PC-3 (cell line): ENCODE data around the gene SOAT1. TPM values are rescaled to one million over a fixed set of nuclear protein-coding genes. Genes with fewer than 3 reads are reported as not detected.

Source experiments
- ATAC-seq: fragments of 200-7000 bp; cut with Tn5 transposase; 2 replicates; pipeline ENCODE4 v1.9.1; 2020; ENCODE audit warnings: mild to moderate bottlenecking, moderate library complexity
- BruUV-seq: library from RNA; stranded (reverse); fragments of 400-500 nt; replicated peaks from 2 replicates; lab custom pipeline; 2021; lab: Mats Ljungman, UMichigan
- CTCF ChIA-PET: fragments of 300-600 bp; sonication (Branson Sonifier 250); formaldehyde crosslinking; loops from one replicate; lab custom pipeline; 2022; ENCODE audit warnings: antibody characterized with exemption; lab: Charles Lee
- POLR2A ChIA-PET: fragments of 300-600 bp; sonication (Branson Sonifier 250); formaldehyde crosslinking; loops from one replicate; lab custom pipeline; 2022; ENCODE audit warnings: antibody characterized with exemption; ENCODE audit not compliant: unreplicated experiment; lab: Charles Lee
- DNase-seq: peaks from one replicate; pipeline ENCODE4 v3.0.0-alpha.2; 2015
- H2AFZ ChIP-seq: fragments of 300-600 bp; sonication (generic); 2 replicates; pipeline ENCODE4 v1.6.0; 2016; ENCODE audit warnings: antibody characterized with exemption, low read length
- H3F3A ChIP-seq: fragments of 300-600 bp; sonication (generic); one replicate; pipeline ENCODE4 v1.6.0; 2017; ENCODE audit warnings: antibody characterized with exemption, low read length, control low read depth, mild to moderate bottlenecking; ENCODE audit not compliant: unreplicated experiment
- H3K27ac ChIP-seq: fragments of 300-600 bp; sonication (generic); 2 replicates; pipeline ENCODE4 v1.5.1; 2016; ENCODE audit warnings: mild to moderate bottlenecking, low read length
- H3K27me3 ChIP-seq: fragments of 300-600 bp; sonication (generic); 2 replicates; pipeline ENCODE4 v1.6.1; 2016; ENCODE audit warnings: low read length, mixed read lengths
- H3K36me3 ChIP-seq: fragments of 300-600 bp; sonication (generic); 2 replicates; pipeline ENCODE4 v1.6.1; 2016; ENCODE audit warnings: low read depth, mixed run types, low read length, mixed read lengths
- H3K4me1 ChIP-seq: fragments of 300-600 bp; sonication (generic); 2 replicates; pipeline ENCODE4 v1.5.1; 2016; ENCODE audit warnings: low read length; ENCODE audit not compliant: insufficient read depth
- H3K4me2 ChIP-seq: fragments of 300-600 bp; sonication (generic); 2 replicates; pipeline ENCODE4 v1.6.0; 2016; ENCODE audit warnings: low read length
- H3K4me3 ChIP-seq: fragments of 300-600 bp; sonication (generic); 2 replicates; pipeline ENCODE4 v1.5.1; 2016; ENCODE audit warnings: mild to moderate bottlenecking, low read length, mixed read lengths
- H3K79me2 ChIP-seq: fragments of 300-600 bp; sonication (generic); 2 replicates; pipeline ENCODE4 v1.6.1; 2017; ENCODE audit warnings: low read length, mixed read lengths
- H3K9ac ChIP-seq: fragments of 300-600 bp; sonication (generic); 2 replicates; pipeline ENCODE4 v1.6.0; 2016; ENCODE audit warnings: mild to moderate bottlenecking, low read length
- H3K9me2 ChIP-seq: fragments of 300-600 bp; sonication (generic); replicated peaks from 2 replicates; pipeline ENCODE4 v1.6.1; 2016; ENCODE audit warnings: mixed run types, low read length, mixed read lengths
- H3K9me3 ChIP-seq: fragments of 300-600 bp; sonication (generic); 2 replicates; pipeline ENCODE4 v1.6.1; 2016; ENCODE audit warnings: low read length, mixed read lengths
- H4K20me1 ChIP-seq: fragments of 300-600 bp; sonication (generic); 2 replicates; pipeline ENCODE4 v1.6.1; 2016; ENCODE audit warnings: low read length, mixed read lengths
- CTCF ChIP-seq: fragments of 300-600 bp; sonication (generic); conservative IDR thresholded peaks from 2 replicates; pipeline ENCODE4 v1.5.1; 2017; ENCODE audit warnings: antibody characterized with exemption, low read depth, mild to moderate bottlenecking, low read length
- EZH2 ChIP-seq: fragments of 300-600 bp; sonication (generic); IDR thresholded peaks from one replicate; pipeline ENCODE4 v1.6.1; 2017; ENCODE audit warnings: antibody characterized with exemption, mild to moderate bottlenecking, low read length; ENCODE audit not compliant: unreplicated experiment
- EZH2phosphoT487 ChIP-seq: fragments of 300-600 bp; sonication (generic); IDR thresholded peaks from 2 replicates; pipeline ENCODE4 v1.6.1; 2018; ENCODE audit warnings: mild to moderate bottlenecking, antibody characterized with exemption, low read length, borderline replicate concordance
- intact Hi-C: fragments of 100-400 bp; cut with micrococcal nuclease; formaldehyde crosslinking; loops from 2 replicates; pipeline ENCODE4 v1.9.0; 2023
- total RNA-seq: library from RNA; depleted of rRNA; stranded (reverse); fragments of >200 nt; gene quantifications from 2 replicates; pipeline ENCODE4 v1.2.3, GENCODE V29; 2014

SOAT1 gene
- total RNA-seq, 1 experiment from 2014 or later = 10.5 TPM

GRCh38 chr1:179376223-179376622 lies 82.6 kb downstream of the SOAT1 start:
- no TSS peak for BruUV-seq
- no peak for ATAC-seq

GRCh38 chr1:179380299-179380698 lies 86.7 kb downstream of the SOAT1 start:
- no peaks in the 10 kb centered on the region for H3F3A ChIP-seq
- H3K9me3 ChIP-seq = no peaks in the 10 kb centered on the region
- no peak for ATAC-seq
- TF ChIP-seq EZH2phosphoT487 = no peak
- no peak for TF ChIP-seq EZH2
- no peak for TF ChIP-seq CTCF
- no peaks in the 10 kb centered on the region for H3K9me2 ChIP-seq
- H3K27ac ChIP-seq = no peak overlapping the region
- H3K9ac ChIP-seq = no peak overlapping the region
- no peaks in the 10 kb centered on the region for H3K79me2 ChIP-seq
- intact Hi-C loops = no loop called here
- no peak for DNase-seq
- H3K4me1 ChIP-seq = no peaks in the 10 kb centered on the region
- no peaks in the 10 kb centered on the region for H3K27me3 ChIP-seq
- H3K4me2 ChIP-seq = no peak overlapping the region
- no peaks in the 10 kb centered on the region for H3K36me3 ChIP-seq
- H4K20me1 ChIP-seq = no peaks in the 10 kb centered on the region
- BruUV-seq = no TSS peak
- POLR2A ChIA-PET = no interaction called here
- H3K4me3 ChIP-seq = no peak overlapping the region
- CTCF ChIA-PET = no interaction called here
- H2AFZ ChIP-seq = no peak overlapping the region

More at GRCh38 chr1:179376223-179376622, 82.6 kb downstream of the SOAT1 start:
- no peak overlapping the region for H3K27ac ChIP-seq
- no peak overlapping the region for H3K9ac ChIP-seq
- H4K20me1 ChIP-seq = no peaks in the 10 kb centered on the region
- H3K4me1 ChIP-seq = no peaks in the 10 kb centered on the region
- intact Hi-C loops = no loop called here
- POLR2A ChIA-PET = no interaction called here
- DNase-seq = no peak
- no peaks in the 10 kb centered on the region for H3K36me3 ChIP-seq
- no peaks in the 10 kb centered on the region for H3K9me2 ChIP-seq
- CTCF ChIA-PET = no interaction called here
- H3K4me2 ChIP-seq = no peak overlapping the region
- no peaks in the 10 kb centered on the region for H3K79me2 ChIP-seq
- no peaks in the 10 kb centered on the region for H3F3A ChIP-seq
- no peaks in the 10 kb centered on the region for H3K9me3 ChIP-seq
- H2AFZ ChIP-seq = no peak overlapping the region
- TF ChIP-seq EZH2phosphoT487 = no peak
- TF ChIP-seq CTCF = no peak
- TF ChIP-seq EZH2 = no peak
- no peaks in the 10 kb centered on the region for H3K27me3 ChIP-seq
- no peak overlapping the region for H3K4me3 ChIP-seq

- CTCF ChIA-PET = no interaction called here
- Histone ChIP-seq H3K36me3 (no peaks in the 10 kb centered on the region), H3K4me3 (no peak overlapping the region), H3K4me1 (no peaks in the 10 kb centered on the region), H3K9me2 (no peaks in the 10 kb centered on the region), H2AFZ (no peak overlapping the region), H3K79me2 (no peaks in the 10 kb centered on the region), H3F3A (no peaks in the 10 kb centered on the region), H3K4me2 (no peak overlapping the region), H3K27ac (no peak overlapping the region), H4K20me1 (no peaks in the 10 kb centered on the region), H3K27me3 (no peaks in the 10 kb centered on the region), H3K9ac (no peak overlapping the region), H3K9me3 (no peaks in the 10 kb centered on the region)
- no TSS peak for BruUV-seq
- POLR2A ChIA-PET = no interaction called here
- ATAC-seq (no peak), DNase-seq (no peak)
- TF ChIP-seq EZH2phosphoT487 (no peak), CTCF (no peak)
- intact Hi-C loops = no loop called here
Measured at GRCh38 chr1:179384027-179384426, 90.4 kb downstream of the SOAT1 start.
